KMS-11 (cell line): Measurements from ENCODE around the gene NACC1.

ENCODE experiments used
- H2AFZ ChIP-seq: fragments of 200-600 bp; sonication (generic); 2 replicates; pipeline ENCODE4 v1.6.1; 2016; ENCODE audit warnings: antibody characterized with exemption, mixed run types, low read depth
- H3K27ac ChIP-seq: fragments of 200-600 bp; sonication (generic); 2 replicates; pipeline ENCODE4 v1.6.1; 2016; ENCODE audit warnings: mild to moderate bottlenecking, mixed run types
- H3K27me3 ChIP-seq: fragments of 200-600 bp; sonication (generic); 2 replicates; pipeline ENCODE4 v1.6.1; 2017; ENCODE audit warnings: mild to moderate bottlenecking, low read depth, mixed run types, moderate library complexity; ENCODE audit not compliant: insufficient read depth
- H3K36me3 ChIP-seq: fragments of 200-600 bp; sonication (generic); 2 replicates; pipeline ENCODE4 v1.6.1; 2017; ENCODE audit warnings: mild to moderate bottlenecking, mixed run types; ENCODE audit not compliant: insufficient read depth
- H3K4me1 ChIP-seq: fragments of 200-600 bp; sonication (generic); 2 replicates; pipeline ENCODE4 v1.6.1; 2016; ENCODE audit warnings: mild to moderate bottlenecking, low read depth, mixed run types; ENCODE audit not compliant: poor library complexity, severe bottlenecking
- H3K4me2 ChIP-seq: fragments of 200-600 bp; sonication (generic); 2 replicates; pipeline ENCODE4 v1.7.0; 2016; ENCODE audit warnings: mild to moderate bottlenecking, mixed run types
- H3K4me3 ChIP-seq: fragments of 200-600 bp; sonication (generic); IDR thresholded peaks from 2 replicates; pipeline ENCODE4 v1.6.1; 2017; ENCODE audit warnings: low read depth, low read length, mixed read lengths; ENCODE audit not compliant: insufficient read depth
- H3K79me2 ChIP-seq: fragments of 200-600 bp; sonication (generic); 2 replicates; pipeline ENCODE4 v1.6.1; 2016; ENCODE audit warnings: low read depth, mixed run types; ENCODE audit not compliant: insufficient read depth
- H3K9ac ChIP-seq: fragments of 200-600 bp; sonication (generic); 2 replicates; pipeline ENCODE4 v1.6.1; 2016; ENCODE audit warnings: mild to moderate bottlenecking, mixed run types
- H4K20me1 ChIP-seq: fragments of 200-600 bp; sonication (generic); 2 replicates; pipeline ENCODE4 v1.6.1; 2016; ENCODE audit warnings: mild to moderate bottlenecking, mixed run types; ENCODE audit not compliant: insufficient read depth
- TF ChIP-seq, protein P1 (sequence below): fragments of 200-600 bp; sonication (generic); conservative IDR thresholded peaks from 2 replicates; pipeline ENCODE4 v1.6.1; 2017; ENCODE audit warnings: low read depth, mild to moderate bottlenecking, antibody characterized with exemption, low read length, moderate library complexity, mixed read lengths

Gene NACC1

DNA sequence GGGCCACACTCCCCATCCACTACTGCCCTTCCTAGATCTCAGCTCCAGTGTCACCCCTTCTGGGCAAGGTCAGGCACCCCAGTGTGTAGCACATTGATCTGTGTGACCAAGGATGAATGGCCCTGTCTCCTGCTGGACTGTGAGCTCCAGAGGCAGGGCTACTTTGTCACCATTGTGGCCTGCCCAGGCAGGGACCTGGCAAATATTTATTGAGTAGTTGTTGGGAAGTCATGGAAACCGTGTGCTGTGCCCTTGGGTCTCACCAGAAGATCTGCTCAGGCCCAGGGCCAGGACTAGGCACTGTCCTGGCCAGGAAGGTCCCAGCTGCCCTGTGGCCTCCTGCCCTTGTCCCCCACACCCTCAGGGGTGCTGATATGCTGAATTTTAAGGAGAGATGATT is 10.5 kb downstream of the NACC1 start:
- Histone ChIP-seq H3K27me3 (no peaks in the 10 kb centered on the region), H3K36me3 (no peaks in the 10 kb centered on the region; the same call in 1 of the 2 replicates), H3K4me3 (no peak overlapping the region), H3K4me2 (no peak overlapping the region), H2AFZ (no peak overlapping the region), H3K9ac (no peak overlapping the region), H3K27ac (no peak overlapping the region), H3K4me1 (no peaks in the 10 kb centered on the region), H4K20me1 (peaks cover 12% of the 10 kb centered on the region; the same call in 1 of the 2 replicates), H3K79me2 (peaks cover 73% of the 10 kb centered on the region)
- TF ChIP-seq, protein P1, sequence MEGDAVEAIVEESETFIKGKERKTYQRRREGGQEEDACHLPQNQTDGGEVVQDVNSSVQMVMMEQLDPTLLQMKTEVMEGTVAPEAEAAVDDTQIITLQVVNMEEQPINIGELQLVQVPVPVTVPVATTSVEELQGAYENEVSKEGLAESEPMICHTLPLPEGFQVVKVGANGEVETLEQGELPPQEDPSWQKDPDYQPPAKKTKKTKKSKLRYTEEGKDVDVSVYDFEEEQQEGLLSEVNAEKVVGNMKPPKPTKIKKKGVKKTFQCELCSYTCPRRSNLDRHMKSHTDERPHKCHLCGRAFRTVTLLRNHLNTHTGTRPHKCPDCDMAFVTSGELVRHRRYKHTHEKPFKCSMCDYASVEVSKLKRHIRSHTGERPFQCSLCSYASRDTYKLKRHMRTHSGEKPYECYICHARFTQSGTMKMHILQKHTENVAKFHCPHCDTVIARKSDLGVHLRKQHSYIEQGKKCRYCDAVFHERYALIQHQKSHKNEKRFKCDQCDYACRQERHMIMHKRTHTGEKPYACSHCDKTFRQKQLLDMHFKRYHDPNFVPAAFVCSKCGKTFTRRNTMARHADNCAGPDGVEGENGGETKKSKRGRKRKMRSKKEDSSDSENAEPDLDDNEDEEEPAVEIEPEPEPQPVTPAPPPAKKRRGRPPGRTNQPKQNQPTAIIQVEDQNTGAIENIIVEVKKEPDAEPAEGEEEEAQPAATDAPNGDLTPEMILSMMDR, result no peak

DNA sequence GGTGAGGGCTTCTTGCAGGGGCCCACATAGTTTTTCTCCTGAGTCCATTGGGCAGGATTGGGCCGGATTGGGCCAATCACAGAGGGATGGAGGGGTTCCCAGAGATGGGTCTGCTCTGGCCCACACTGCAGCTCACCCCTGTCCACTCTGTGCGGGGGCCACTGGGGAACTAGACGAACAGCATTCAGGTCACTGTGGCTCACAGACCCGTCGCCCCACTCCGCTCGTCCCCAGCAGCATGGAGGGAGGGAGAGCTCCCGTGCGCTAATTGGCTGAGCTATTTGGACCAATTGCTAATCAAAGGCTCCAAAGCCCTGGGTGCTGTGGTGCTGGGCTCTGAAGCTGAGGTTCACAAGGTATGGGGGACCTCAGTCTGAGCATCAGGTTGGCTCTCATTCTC is 11.3 kb downstream of the NACC1 start:
- Histone ChIP-seq H3K36me3 (no peaks in the 10 kb centered on the region), H3K27ac (no peak overlapping the region), H3K79me2 (peaks cover 67% of the 10 kb centered on the region), H3K27me3 (no peaks in the 10 kb centered on the region), H3K4me3 (no peak overlapping the region), H3K9ac (no peak overlapping the region), H3K4me2 (no peak overlapping the region), H4K20me1 (peaks cover 12% of the 10 kb centered on the region; the same call in 1 of the 2 replicates), H3K4me1 (no peaks in the 10 kb centered on the region), H2AFZ (no peak overlapping the region)
- TF ChIP-seq, protein P1, result no peak

DNA sequence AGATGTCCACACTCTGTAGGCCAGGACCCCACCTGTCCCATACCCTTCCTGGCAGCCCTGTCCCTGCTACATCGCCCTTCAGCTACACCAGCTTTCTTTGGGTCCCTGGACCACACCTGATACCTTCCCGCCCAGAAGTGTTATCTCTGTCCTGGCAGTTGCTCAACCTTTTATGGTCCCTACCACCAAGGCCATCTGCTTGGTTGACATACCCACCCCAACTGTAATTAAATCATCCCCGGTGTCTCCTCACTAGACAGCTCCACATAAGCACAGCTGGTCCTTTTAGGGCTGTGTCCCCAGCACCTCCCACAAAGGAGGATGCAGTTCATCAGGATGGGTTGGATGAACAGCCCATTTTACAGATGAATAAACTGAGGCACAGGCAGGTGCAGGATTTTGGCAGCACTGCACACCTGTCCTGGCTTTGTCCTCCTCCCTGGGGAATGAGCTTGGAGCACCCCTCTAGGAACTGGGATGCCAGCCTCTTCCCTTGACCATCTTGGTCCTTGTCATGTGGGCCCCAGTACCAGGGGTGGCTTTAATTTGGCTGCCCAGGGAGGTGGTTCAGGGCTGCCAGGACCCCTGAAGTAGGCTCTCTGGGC is 12.9 kb downstream of the NACC1 start:
- Histone ChIP-seq H3K9ac (no peak overlapping the region), H3K4me1 (no peaks in the 10 kb centered on the region), H3K36me3 (no peaks in the 10 kb centered on the region), H4K20me1 (peaks cover 12% of the 10 kb centered on the region; the same call in 1 of the 2 replicates), H2AFZ (no peak overlapping the region), H3K4me3 (no peak overlapping the region), H3K27me3 (no peaks in the 10 kb centered on the region), H3K27ac (no peak overlapping the region), H3K79me2 (peaks cover 60% of the 10 kb centered on the region), H3K4me2 (no peak overlapping the region)
- TF ChIP-seq, protein P1, result no peak

DNA sequence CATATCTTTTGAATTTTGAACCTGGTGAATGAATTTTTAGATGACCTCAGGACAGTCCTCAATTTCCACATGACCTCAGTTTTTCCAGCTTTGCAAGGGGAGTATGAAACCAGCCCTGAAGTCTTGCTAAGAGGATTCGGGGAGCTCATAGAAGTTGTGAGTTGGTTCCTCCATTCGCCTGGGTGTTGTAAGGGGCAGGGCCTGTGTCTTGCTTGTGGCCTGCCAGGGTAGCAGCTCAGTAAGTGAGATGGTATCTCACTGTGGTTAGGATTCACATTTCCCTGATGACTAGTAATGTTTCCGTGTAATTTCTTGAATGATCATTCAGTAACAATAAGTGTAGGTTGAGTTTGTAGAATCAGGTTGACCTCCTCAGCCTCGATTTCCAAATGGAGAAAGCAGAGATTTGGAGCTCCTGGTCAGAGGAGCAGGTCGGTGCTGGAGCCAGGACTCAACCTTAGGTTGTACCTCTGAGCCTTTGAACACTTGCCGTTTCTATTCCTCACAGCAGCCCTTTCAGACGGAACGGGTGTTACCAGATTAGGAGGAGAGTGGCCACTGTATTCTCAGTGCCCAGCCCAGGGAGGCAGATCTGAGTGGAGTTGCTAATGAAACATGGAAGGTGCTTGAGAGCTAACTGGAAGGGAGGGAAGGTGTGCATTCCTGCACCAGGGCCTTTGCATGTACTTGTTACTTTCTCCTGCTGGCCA is 14.6 kb downstream of the NACC1 start:
- Histone ChIP-seq H2AFZ (no peak overlapping the region), H3K79me2 (peaks cover 49% of the 10 kb centered on the region), H4K20me1 (peaks cover 12% of the 10 kb centered on the region; the same call in 1 of the 2 replicates), H3K4me1 (no peaks in the 10 kb centered on the region), H3K4me3 (no peak overlapping the region), H3K36me3 (peaks cover 5% of the 10 kb centered on the region; the same call in 1 of the 2 replicates), H3K4me2 (no peak overlapping the region), H3K9ac (no peak overlapping the region), H3K27me3 (no peaks in the 10 kb centered on the region), H3K27ac (no peak overlapping the region)
- TF ChIP-seq, protein P1, result no peak
